MM.1S (cell line): ENCODE measurements around the gene PARVA.

Experiments
- CTCF ChIP-seq: fragments of 300-600 bp; sonication (generic); IDR thresholded peaks from 2 replicates; pipeline ENCODE4 v1.5.1; 2016; ENCODE audit warnings: antibody characterized with exemption, low read length, mixed read lengths
- EZH2 ChIP-seq: fragments of 300-600 bp; sonication (generic); optimal IDR thresholded peaks from 2 replicates; pipeline ENCODE3; 2017; ENCODE audit warnings: low read depth, mild to moderate bottlenecking, antibody characterized with exemption, low read length, mixed read lengths

GRCh38 chr11:12560362-12560761, 183.0 kb downstream of the PARVA start:
- TF ChIP-seq EZH2 (no peak), CTCF (no peak)
